CD14-positive monocyte (primary cell): ENCODE measurements around the gene ST6GALNAC3. TPM values are rescaled to one million over a fixed set of nuclear protein-coding genes. Genes with fewer than 3 reads are reported as not detected.

Experiments
- DNase-seq, 3 donors: peaks; one replicate each; pipeline ENCODE4 v3.0.0-alpha.2; 2011 to 2022
- H2AFZ ChIP-seq: 2 replicates; pipeline ENCODE4 v1.6.0; 2012; ENCODE audit warnings: mild to moderate bottlenecking, low read depth, low read length, inconsistent platforms; ENCODE audit not compliant: insufficient read depth, poor library complexity, severe bottlenecking
- H3K27ac ChIP-seq, 2 donors: 1 replicate in 1 of 2; 2 replicates in 1 of 2; pipeline ENCODE4 v1.5.1; 2012 to 2013; ENCODE audit warnings: low read length in 2 of 2, control low read depth in 1 of 2, inconsistent platforms in 1 of 2, low read depth in 1 of 2, mild to moderate bottlenecking in 1 of 2
- H3K27me3 ChIP-seq, 2 donors: one replicate each; pipeline versions ENCODE4 v1.6.0 to v1.6.1; 2011 to 2013; ENCODE audit warnings: low read length in 2 of 2; ENCODE audit not compliant: control insufficient read depth in 2 of 2, insufficient read depth in 2 of 2
- H3K36me3 ChIP-seq, 2 donors: replicated peaks in 1 of 2; 1 replicate in 1 of 2; 2 replicates in 1 of 2; pipeline versions ENCODE4 v1.5.1 to v1.6.1; 2012 to 2013; ENCODE audit warnings: low read length in 2 of 2, control low read depth in 1 of 2, inconsistent platforms in 1 of 2, mild to moderate bottlenecking in 1 of 2; ENCODE audit not compliant: insufficient read depth in 2 of 2, control insufficient read depth in 1 of 2
- H3K4me1 ChIP-seq, 2 donors: 1 replicate in 1 of 2; 2 replicates in 1 of 2; pipeline versions ENCODE4 v1.5.1 to v1.6.1; 2012 to 2013; ENCODE audit warnings: low read length in 2 of 2, control low read depth in 1 of 2, inconsistent platforms in 1 of 2, mild to moderate bottlenecking in 1 of 2, moderate library complexity in 1 of 2; ENCODE audit not compliant: insufficient read depth in 2 of 2, control insufficient read depth in 1 of 2
- H3K4me2 ChIP-seq: replicated peaks from 2 replicates; pipeline ENCODE3; 2012; ENCODE audit warnings: low read length, moderate library complexity, mild to moderate bottlenecking; ENCODE audit not compliant: poor library complexity, severe bottlenecking; ENCODE audit errors: extremely low read depth
- H3K4me3 ChIP-seq, 3 experiments: fragments of 200-600 bp in 1 of 3; sonication (generic) in 1 of 3; replicated peaks in 1 of 3; 1 replicate in 2 of 3; 2 replicates in 1 of 3; pipeline ENCODE4 v1.5.1; 2011 to 2013; ENCODE audit warnings: low read length in 3 of 3, mild to moderate bottlenecking in 3 of 3, control low read depth in 2 of 3, low read depth in 2 of 3, inconsistent platforms in 1 of 3, moderate library complexity in 1 of 3
- H3K79me2 ChIP-seq: 2 replicates; pipeline ENCODE4 v1.6.0; 2012; ENCODE audit warnings: mild to moderate bottlenecking, control low read depth, inconsistent platforms, low read length, moderate library complexity; ENCODE audit not compliant: insufficient read depth
- H3K9ac ChIP-seq: 2 replicates; pipeline ENCODE4 v1.6.0; 2017; ENCODE audit warnings: low read length, mild to moderate bottlenecking; ENCODE audit not compliant: insufficient read depth, poor library complexity, severe bottlenecking
- H3K9me3 ChIP-seq, 2 donors: replicated peaks in 1 of 2; 1 replicate in 1 of 2; 2 replicates in 1 of 2; pipeline versions ENCODE4 v1.5.1 to v1.6.1; 2012 to 2013; ENCODE audit warnings: low read length in 2 of 2, control low read depth in 1 of 2; ENCODE audit not compliant: control insufficient read depth in 1 of 2, insufficient read depth in 1 of 2
- H4K20me1 ChIP-seq: 2 replicates; pipeline ENCODE4 v1.6.0; 2012; ENCODE audit warnings: mild to moderate bottlenecking, low read length, control low read depth, moderate library complexity; ENCODE audit not compliant: insufficient read depth
- H3K27ac Mint-ChIP-seq, 7 donors: one replicate each; pipeline ENCODE4 v1.8.0; 2020; ENCODE audit warnings: mild to moderate bottlenecking in 7 of 7, mixed read lengths in 7 of 7, moderate library complexity in 6 of 7, inconsistent platforms in 2 of 7
- H3K27me3 Mint-ChIP-seq, 3 donors: one replicate each; pipeline ENCODE4 v1.8.0; 2021 to 2022; ENCODE audit warnings: low read depth in 3 of 3, mild to moderate bottlenecking in 3 of 3, mixed read lengths in 3 of 3, moderate library complexity in 3 of 3, inconsistent platforms in 1 of 3
- H3K36me3 Mint-ChIP-seq, 2 donors: one replicate each; pipeline ENCODE4 v1.8.0; 2020; ENCODE audit warnings: mixed read lengths in 2 of 2, inconsistent platforms in 1 of 2, mild to moderate bottlenecking in 1 of 2
- H3K4me1 Mint-ChIP-seq: one replicate; pipeline ENCODE4 v1.8.0; 2020; ENCODE audit warnings: mild to moderate bottlenecking, mixed read lengths
- H3K4me3 Mint-ChIP-seq, 2 donors: one replicate each; pipeline ENCODE4 v1.8.0; 2020; ENCODE audit warnings: mild to moderate bottlenecking in 2 of 2, mixed read lengths in 2 of 2, moderate library complexity in 1 of 2
- H3K9me3 Mint-ChIP-seq, 7 donors: one replicate each; pipeline ENCODE4 v1.8.0; 2020 to 2022; ENCODE audit warnings: mixed read lengths in 7 of 7, mild to moderate bottlenecking in 6 of 7, moderate library complexity in 6 of 7, inconsistent platforms in 2 of 7
- WGBS: methylation state at CpG from one replicate; pipeline ENCODE4 v1.1.5; 2013; ENCODE audit warnings: missing lambda C conversion rate; ENCODE audit not compliant: insufficient coverage; 5-methylcytosine and 5-hydroxymethylcytosine counted together
- intact Hi-C, 2 donors: fragments of 100-400 bp; cut with micrococcal nuclease; formaldehyde crosslinking; loops; one replicate each; pipeline versions ENCODE4 v1.15.0 to v1.15.1; 2023
- polyA plus RNA-seq, 3 donors: library from polyadenylated mRNA; depleted of rRNA in 1 of 3; unstranded in 2 of 3; stranded (reverse) in 1 of 3; fragments of 300-500 nt in 2 of 3; fragments of >200 nt in 1 of 3; fragmentation: Illumina TruSeq in 2 of 3; gene quantifications; 1 replicate in 2 of 3; 2 replicates in 1 of 3; pipeline ENCODE4 v1.2.3, GENCODE V29; 2012 to 2021
- TF ChIP-seq, protein P1 (sequence below): fragments of 200-600 bp; IDR thresholded peaks from one replicate; pipeline ENCODE4 v1.8.0; 2022; ENCODE audit warnings: antibody characterized with exemption, mild to moderate bottlenecking

The ST6GALNAC3 gene
- polyA plus RNA-seq, 3 donors: 6.5 to 9.2 (median 7.6) TPM

DNA sequence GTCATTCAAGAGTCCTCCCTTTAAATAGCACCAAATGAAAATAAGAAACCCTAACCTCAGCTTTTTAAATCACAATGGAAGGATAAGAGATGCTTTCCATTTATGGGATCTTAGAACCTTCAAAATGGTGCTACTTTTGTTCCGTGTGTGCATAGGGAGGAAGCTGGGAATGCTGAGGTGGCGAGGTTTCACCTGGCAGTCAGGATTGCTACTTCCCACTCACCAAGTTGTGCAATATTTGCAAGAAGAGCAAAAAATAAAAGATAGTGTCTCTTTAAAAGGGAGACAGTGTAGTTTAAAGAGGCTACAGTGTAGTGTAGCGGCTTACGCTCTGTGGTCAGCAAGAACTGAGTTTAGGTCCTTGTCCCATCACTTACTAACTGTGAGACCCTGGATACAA, 400.4 kb downstream of the ST6GALNAC3 start:
- Mint-ChIP-seq H3K4me3 (no peak overlapping the region), H3K36me3 (no peaks in the 10 kb centered on the region), H3K27me3 (no peaks in the 10 kb centered on the region), H3K9me3 (peaks cover 0 to 6% (median 4%) of the 10 kb centered on the region in 7 donors), H3K4me1 (no peaks in the 10 kb centered on the region), H3K27ac (no peak overlapping the region)
- intact Hi-C loops: no loop called here
- Histone ChIP-seq H3K79me2 (no peaks in the 10 kb centered on the region), H3K36me3 (no peaks in the 10 kb centered on the region), H3K4me1 (no peaks in the 10 kb centered on the region), H3K27ac (no peak overlapping the region), H3K9ac (no peak overlapping the region), H3K4me3 (no peak overlapping the region), H3K4me2 (no peak overlapping the region), H3K27me3 (no peaks in the 10 kb centered on the region), H3K9me3 (no peaks in the 10 kb centered on the region), H2AFZ (no peak overlapping the region), H4K20me1 (no peaks in the 10 kb centered on the region)
- WGBS: no CpG with 5 or more reads among the region's 4 CpGs
- DNase-seq: no peak
- TF ChIP-seq, protein P1, sequence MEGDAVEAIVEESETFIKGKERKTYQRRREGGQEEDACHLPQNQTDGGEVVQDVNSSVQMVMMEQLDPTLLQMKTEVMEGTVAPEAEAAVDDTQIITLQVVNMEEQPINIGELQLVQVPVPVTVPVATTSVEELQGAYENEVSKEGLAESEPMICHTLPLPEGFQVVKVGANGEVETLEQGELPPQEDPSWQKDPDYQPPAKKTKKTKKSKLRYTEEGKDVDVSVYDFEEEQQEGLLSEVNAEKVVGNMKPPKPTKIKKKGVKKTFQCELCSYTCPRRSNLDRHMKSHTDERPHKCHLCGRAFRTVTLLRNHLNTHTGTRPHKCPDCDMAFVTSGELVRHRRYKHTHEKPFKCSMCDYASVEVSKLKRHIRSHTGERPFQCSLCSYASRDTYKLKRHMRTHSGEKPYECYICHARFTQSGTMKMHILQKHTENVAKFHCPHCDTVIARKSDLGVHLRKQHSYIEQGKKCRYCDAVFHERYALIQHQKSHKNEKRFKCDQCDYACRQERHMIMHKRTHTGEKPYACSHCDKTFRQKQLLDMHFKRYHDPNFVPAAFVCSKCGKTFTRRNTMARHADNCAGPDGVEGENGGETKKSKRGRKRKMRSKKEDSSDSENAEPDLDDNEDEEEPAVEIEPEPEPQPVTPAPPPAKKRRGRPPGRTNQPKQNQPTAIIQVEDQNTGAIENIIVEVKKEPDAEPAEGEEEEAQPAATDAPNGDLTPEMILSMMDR: no peak

DNA sequence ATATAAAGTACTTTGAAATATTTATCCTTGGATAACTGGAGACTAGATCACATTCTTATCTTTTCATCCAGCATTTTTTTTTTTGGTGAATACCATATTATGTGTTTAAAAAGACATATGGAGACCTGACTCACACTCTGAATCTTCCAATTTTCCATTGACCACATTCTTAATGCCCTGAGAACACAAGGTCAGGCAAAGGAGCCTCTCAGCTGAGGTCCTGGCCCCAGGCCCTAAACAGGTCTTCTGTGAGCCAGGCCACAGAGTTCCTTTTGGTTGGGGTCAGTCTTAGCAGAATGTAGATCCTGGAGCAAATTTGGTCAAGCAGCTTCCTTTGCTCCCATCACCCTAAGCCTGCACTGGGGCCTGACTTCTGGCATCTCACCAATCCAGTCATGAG, 402.6 kb downstream of the ST6GALNAC3 start:
- no peaks in the 10 kb centered on the region for H3K79me2 ChIP-seq
- H4K20me1 ChIP-seq: no peaks in the 10 kb centered on the region
- H3K27ac ChIP-seq: no peak overlapping the region
- H3K9me3 ChIP-seq: no peaks in the 10 kb centered on the region
- intact Hi-C loops: no loop called here
- H3K36me3 Mint-ChIP-seq: no peaks in the 10 kb centered on the region
- H3K4me2 ChIP-seq: no peak overlapping the region
- no peak overlapping the region for H3K9ac ChIP-seq
- TF ChIP-seq, protein P1: no peak
- no peak overlapping the region for H3K4me3 Mint-ChIP-seq
- no peak overlapping the region for H3K4me3 ChIP-seq
- no peak overlapping the region for H2AFZ ChIP-seq
- no peak for DNase-seq
- peaks cover 0 to 7% (median 3%) of the 10 kb centered on the region in 7 donors for H3K9me3 Mint-ChIP-seq
- no peaks in the 10 kb centered on the region for H3K27me3 ChIP-seq
- no peaks in the 10 kb centered on the region for H3K4me1 Mint-ChIP-seq
- H3K4me1 ChIP-seq: no peaks in the 10 kb centered on the region
- H3K27me3 Mint-ChIP-seq: no peaks in the 10 kb centered on the region
- no peak overlapping the region for H3K27ac Mint-ChIP-seq
- no peaks in the 10 kb centered on the region for H3K36me3 ChIP-seq
